HepG2 (cell line): ENCODE results near the gene ARHGAP26. TPM values are rescaled to one million over a fixed set of nuclear protein-coding genes. Genes with fewer than 3 reads are reported as not detected.

ENCODE experiments used
- ATAC-seq: fragments of 200-7000 bp; cut with Tn5 transposase; 3 replicates; pipeline ENCODE4 v1.9.1; 2020; ENCODE audit warnings: mild to moderate bottlenecking, moderate library complexity
- BruUV-seq: library from RNA; stranded (reverse); fragments of 400-500 nt; replicated peaks from 2 replicates; lab custom pipeline; 2021; lab: Mats Ljungman, UMichigan
- CTCF ChIA-PET: fragments of 300-600 bp; formaldehyde crosslinking; extraction: SDS; loops from one replicate; lab custom pipeline; 2021; ENCODE audit warnings: low total read pairs, inconsistent platforms, low intra/inter-chr PET ratio; lab: Yijun Ruan, JAX
- POLR2A ChIA-PET: fragments of 350-600 bp; sonication (Branson Sonifier 250); formaldehyde crosslinking; loops from one replicate; lab custom pipeline; 2020; ENCODE audit warnings: antibody characterized with exemption, inconsistent platforms; lab: Yijun Ruan, JAX
- DNase-seq: peaks from one replicate; pipeline ENCODE4 v3.0.0-alpha.2; 2015; ENCODE audit warnings: low spot score
- FAIRE-seq: peaks from 3 replicates; lab custom pipeline; 2011; peaks lifted over from hg19 to GRCh38; lab: Jason Lieb, UNC
- H2AFZ ChIP-seq: one replicate; pipeline ENCODE4 v1.6.1; 2011; ENCODE audit warnings: low read length, inconsistent platforms
- H3K27ac ChIP-seq: fragments of 300-600 bp; 3 replicates; pipeline ENCODE4 v1.8.0; 2011; ENCODE audit warnings: mixed run types, mild to moderate bottlenecking, mixed read lengths, low read length, inconsistent platforms; ENCODE audit not compliant: insufficient read depth; ENCODE audit errors: extremely low read length
- H3K27me3 ChIP-seq, 2 experiments: fragments of 200-600 bp in 1 of 2; 2 replicates in 1 of 2; 3 replicates in 1 of 2; pipeline versions ENCODE4 v1.6.0 to v1.8.0; 2011; ENCODE audit warnings: low read length in 2 of 2, mild to moderate bottlenecking in 2 of 2, moderate library complexity in 2 of 2, inconsistent platforms in 1 of 2; ENCODE audit not compliant: insufficient read depth in 2 of 2, control insufficient read depth in 1 of 2
- H3K36me3 ChIP-seq, 2 experiments: fragments of 200-600 bp in 1 of 2; replicated peaks in 1 of 2; 2 replicates in 1 of 2; 3 replicates in 1 of 2; pipeline versions ENCODE4 v1.5.1 to v1.8.0; 2011; ENCODE audit warnings: low read length in 2 of 2, inconsistent platforms in 1 of 2; ENCODE audit not compliant: insufficient read depth in 2 of 2, control insufficient read depth in 1 of 2
- H3K4me1 ChIP-seq: 2 replicates; pipeline ENCODE4 v1.5.1; 2012; ENCODE audit warnings: low read length, inconsistent platforms; ENCODE audit not compliant: insufficient read depth
- H3K4me2 ChIP-seq: 2 replicates; pipeline ENCODE4 v1.6.0; 2011; ENCODE audit warnings: low read depth, low read length, inconsistent platforms
- H3K4me3 ChIP-seq, 3 experiments: fragments of 200-600 bp in 1 of 3; sonication (generic), shearing (Covaris generic) in 1 of 3; replicated peaks in 1 of 3; 2 replicates each; pipeline ENCODE4 v1.5.1; 2011 to 2016; ENCODE audit warnings: low read length in 3 of 3, inconsistent platforms in 2 of 3, low read depth in 2 of 3, mild to moderate bottlenecking in 2 of 3, control low read depth in 1 of 3, mixed read lengths in 1 of 3; ENCODE audit not compliant: insufficient read depth in 1 of 3
- H3K79me2 ChIP-seq: one replicate; pipeline ENCODE4 v1.6.1; 2011; ENCODE audit warnings: low read length, inconsistent platforms; ENCODE audit not compliant: insufficient read depth
- H3K9ac ChIP-seq: 2 replicates; pipeline ENCODE4 v1.6.0; 2011; ENCODE audit warnings: mild to moderate bottlenecking, low read depth, low read length, inconsistent platforms; ENCODE audit not compliant: insufficient read depth
- H3K9me3 ChIP-seq: 2 replicates; pipeline ENCODE4 v1.5.1; 2012; ENCODE audit warnings: mild to moderate bottlenecking, low read length
- H4K20me1 ChIP-seq: 2 replicates; pipeline ENCODE4 v1.6.0; 2011; ENCODE audit warnings: inconsistent platforms, mild to moderate bottlenecking, low read length, moderate library complexity; ENCODE audit not compliant: insufficient read depth
- CEBPB ChIP-seq: IDR thresholded peaks from 2 replicates; pipeline ENCODE4 v1.6.1; 2011; ENCODE audit warnings: low read depth, low read length, improper control_type of control experiment, borderline replicate concordance
- CEBPG ChIP-seq: IDR thresholded peaks from 2 replicates; pipeline ENCODE4 v1.6.1; 2016
- ELF3 ChIP-seq: IDR thresholded peaks from 2 replicates; pipeline ENCODE4 v1.6.1; 2016; ENCODE audit warnings: missing genetic modification reagents, missing compliant biosample characterization
- HNF4A ChIP-seq: sonication (generic); formaldehyde crosslinking; IDR thresholded peaks from 2 replicates; pipeline ENCODE4 v1.4.0; 2020; ENCODE audit warnings: missing genetic modification reagents
- NR2F6 ChIP-seq, 2 experiments: IDR thresholded peaks; 2 replicates each; pipeline ENCODE4 v1.6.1; 2016; ENCODE audit warnings: antibody characterized with exemption in 1 of 2, mild to moderate bottlenecking in 1 of 2
- PBX2 ChIP-seq: IDR thresholded peaks from 2 replicates; pipeline ENCODE4 v1.6.1; 2016; ENCODE audit warnings: control low read depth
- SMC3 ChIP-seq: IDR thresholded peaks from 2 replicates; pipeline ENCODE4 v1.6.1; 2011; ENCODE audit warnings: low read length, improper control_type of control experiment
- SUZ12 ChIP-seq: fragments of 150-350 bp; IDR thresholded peaks from 2 replicates; pipeline ENCODE4 v1.6.1; 2014; ENCODE audit warnings: low read depth, low read length
- TARDBP ChIP-seq: sonication (generic); formaldehyde crosslinking; IDR thresholded peaks from 2 replicates; pipeline ENCODE4 v1.8.0; 2022; ENCODE audit warnings: mild to moderate bottlenecking, missing genetic modification reagents
- ZMYM2 ChIP-seq: sonication (generic); formaldehyde crosslinking; IDR thresholded peaks from 2 replicates; pipeline ENCODE4 v1.8.0; 2022; ENCODE audit warnings: mild to moderate bottlenecking, missing genetic modification reagents
- ZNF251 ChIP-seq: sonication (generic); formaldehyde crosslinking; IDR thresholded peaks from 2 replicates; pipeline ENCODE4 v1.9.0; 2021; ENCODE audit warnings: mild to moderate bottlenecking, missing genetic modification reagents
- ZNF460 ChIP-seq: sonication (generic); formaldehyde crosslinking; IDR thresholded peaks from 2 replicates; pipeline ENCODE4 v1.5.1; 2020; ENCODE audit warnings: missing genetic modification reagents, mild to moderate bottlenecking, borderline replicate concordance
- WGBS: methylation state at CpG from one replicate; pipeline ENCODE4 v1.1.6; 2017; ENCODE audit warnings: low lambda C conversion rate; 5-methylcytosine and 5-hydroxymethylcytosine counted together
- in situ Hi-C: cut with HindIII; loops from 2 replicates; pipeline ENCODE4 v1.10.0; 2017; ENCODE audit warnings: low pct_unique_long_range_greater_than_20kb; ENCODE audit not compliant: extremely low pct_ligation_motif_present
- intact Hi-C: fragments of 100-400 bp; cut with micrococcal nuclease; formaldehyde crosslinking; loops from one replicate; pipeline ENCODE4 v1.10.0; 2022; ENCODE audit not compliant: unreplicated experiment
- polyA plus RNA-seq, 8 experiments: library from polyadenylated mRNA; depleted of rRNA in 3 of 8; stranded (reverse) in 7 of 8; unstranded in 1 of 8; fragments of >200 nt; fragmentation: Illumina TruSeq in 4 of 8; extraction: Trizol in 4 of 8; gene quantifications; 2 replicates each; pipeline versions ENCODE4 v1.2.1 to v1.2.3, GENCODE V29; 2011 to 2016; ENCODE audit warnings: low read depth in 4 of 8, missing spikeins in 1 of 8, mixed read lengths in 1 of 8; ENCODE audit not compliant: insufficient read depth in 1 of 8
- total RNA-seq, 5 experiments: library from RNA; depleted of rRNA; stranded (reverse); fragments of >200 nt; fragmentation: Illumina TruSeq; extraction: Trizol; gene quantifications; 2 replicates each; pipeline ENCODE4 v1.2.3, GENCODE V29; 2016; ENCODE audit warnings: low read depth in 1 of 5

ARHGAP26 gene
- total and polyA plus RNA-seq, 2 of the 13 experiments (the other 11 are each of a cell fraction or from before 2014, with no cell fraction given), result 9.6 to 18.2 TPM

GRCh38 chr5:143161885-143162540 is 391.8 kb downstream of the ARHGAP26 start:
- no TSS peak for BruUV-seq
- TF ChIP-seq ZNF251 (CRISPR knock-in tag) (no peak), SMC3 (peak; percentile 9; the same call in 1 of the 2 replicates), CEBPB (peak; percentile 98), CEBPG (CRISPR knock-in tag) (peak; percentile 88)
- Histone ChIP-seq H3K4me3 (no peak overlapping the region), H3K9me3 (no peaks in the 10 kb centered on the region), H3K4me2 (no peak overlapping the region), H3K4me1 (peaks cover 20% of the 10 kb centered on the region), H2AFZ (no peak overlapping the region), H3K27me3 (no peaks in the 10 kb centered on the region), H4K20me1 (no peaks in the 10 kb centered on the region), H3K9ac (no peak overlapping the region), H3K36me3 (no peaks in the 10 kb centered on the region), H3K79me2 (no peaks in the 10 kb centered on the region), H3K27ac (no peak overlapping the region)
- DNase-seq, result peak; percentile 16
- CTCF ChIA-PET, result no interaction called here
- WGBS, result 93% methylated on average over 5 of the region's 5 CpGs
- ATAC-seq, result no peak
- POLR2A ChIA-PET, result no interaction called here
- in situ Hi-C loops (no loop called here), intact Hi-C loops (no loop called here)
- no peak for FAIRE-seq

GRCh38 chr5:143162810-143163209 is 392.6 kb downstream of the ARHGAP26 start:
- Histone ChIP-seq H3K4me1 (peaks cover 28% of the 10 kb centered on the region), H3K4me2 (no peak overlapping the region), H3K9ac (no peak overlapping the region), H3K4me3 (no peak overlapping the region), H3K9me3 (no peaks in the 10 kb centered on the region), H3K79me2 (no peaks in the 10 kb centered on the region), H3K27me3 (no peaks in the 10 kb centered on the region), H2AFZ (no peak overlapping the region), H4K20me1 (no peaks in the 10 kb centered on the region), H3K36me3 (no peaks in the 10 kb centered on the region), H3K27ac (no peak overlapping the region)
- TF ChIP-seq TARDBP (CRISPR knock-in tag), result no peak
- TF ChIP-seq ELF3 (CRISPR knock-in tag), result no peak
- TF ChIP-seq SUZ12, result no peak
- TF ChIP-seq ZNF460 (CRISPR knock-in tag), result peak; percentile 80; the same call in 1 of the 2 replicates
- TF ChIP-seq PBX2 (CRISPR knock-in tag), result no peak
- TF ChIP-seq HNF4A (CRISPR knock-in tag), result 0 out of 2 replicates have a peak, but pooled peaks have one; percentile 14
- TF ChIP-seq ZMYM2 (CRISPR knock-in tag), result peak; percentile 52; the same call in 1 of the 2 replicates
- 0 out of 2 replicates have a peak, but pooled peaks have one; percentile 29 for TF ChIP-seq NR2F6 (IDR thresholded peaks at IDR 0.05)
- TF ChIP-seq NR2F6 (CRISPR knock-in tag; IDR thresholded peaks at IDR 0.05), result peak; percentile 32; the same call in 1 of the 2 replicates
- no TSS peak for BruUV-seq
- intact Hi-C loops, result no loop called here
- DNase-seq (no peak), FAIRE-seq (no peak), ATAC-seq (no peak)
- POLR2A ChIA-PET, result no interaction called here
- 94% methylated on average over 3 of the region's 3 CpGs for WGBS
- CTCF ChIA-PET, result no interaction called here
- in situ Hi-C loops, result no loop called here
